IMR-90 (cell line): ENCODE data around the gene TMEM219.

Experiments used
- CTCF ChIP-seq: conservative IDR thresholded peaks from 2 replicates; pipeline ENCODE4 v1.5.1; 2012; ENCODE audit warnings: mild to moderate bottlenecking, low read depth, low read length, improper control_type of control experiment
- POLR2A ChIP-seq: IDR thresholded peaks from 2 replicates; pipeline ENCODE4 v1.6.1; 2012; ENCODE audit warnings: mild to moderate bottlenecking, low read depth, low read length
- RAD21 ChIP-seq: IDR thresholded peaks from 2 replicates; pipeline ENCODE4 v1.6.1; 2012; ENCODE audit warnings: low read length, improper control_type of control experiment
- RFX5 ChIP-seq: IDR thresholded peaks from 2 replicates; pipeline ENCODE4 v1.8.0; 2012; ENCODE audit warnings: low read depth, mild to moderate bottlenecking, low read length, moderate library complexity
- TF ChIP-seq, protein P1 (sequence below): fragments of 150-350 bp; IDR thresholded peaks from 2 replicates; pipeline ENCODE4 v1.6.1; 2016; ENCODE audit warnings: low read depth, mild to moderate bottlenecking, low read length, moderate library complexity, borderline replicate concordance

DNA sequence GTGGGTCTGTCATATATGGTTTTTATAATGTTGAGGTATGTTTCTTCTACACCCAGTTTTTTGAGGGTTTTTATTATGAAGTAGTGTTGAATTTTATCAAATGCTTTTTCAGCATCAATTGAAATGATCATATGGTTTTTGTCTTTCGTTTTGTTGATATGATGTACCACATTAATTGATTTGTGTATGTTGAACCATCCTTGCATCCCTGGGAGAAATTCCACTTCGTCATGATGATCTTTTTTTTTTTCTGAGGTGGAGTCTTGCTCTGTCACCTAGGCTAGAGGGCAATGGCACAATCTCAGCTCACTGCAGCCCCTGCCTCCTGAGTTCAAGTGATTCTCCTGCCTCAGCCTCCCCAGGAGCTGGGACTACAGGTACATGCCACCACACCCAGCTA, 14.0 kb upstream of the TMEM219 start:
- no peak for TF ChIP-seq CTCF
- no peak for TF ChIP-seq RFX5
- TF ChIP-seq, protein P1, sequence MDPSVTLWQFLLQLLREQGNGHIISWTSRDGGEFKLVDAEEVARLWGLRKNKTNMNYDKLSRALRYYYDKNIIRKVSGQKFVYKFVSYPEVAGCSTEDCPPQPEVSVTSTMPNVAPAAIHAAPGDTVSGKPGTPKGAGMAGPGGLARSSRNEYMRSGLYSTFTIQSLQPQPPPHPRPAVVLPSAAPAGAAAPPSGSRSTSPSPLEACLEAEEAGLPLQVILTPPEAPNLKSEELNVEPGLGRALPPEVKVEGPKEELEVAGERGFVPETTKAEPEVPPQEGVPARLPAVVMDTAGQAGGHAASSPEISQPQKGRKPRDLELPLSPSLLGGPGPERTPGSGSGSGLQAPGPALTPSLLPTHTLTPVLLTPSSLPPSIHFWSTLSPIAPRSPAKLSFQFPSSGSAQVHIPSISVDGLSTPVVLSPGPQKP: no peak
- no peak for TF ChIP-seq RAD21
- TF ChIP-seq POLR2A: no peak
